Panc1 (cell line): ENCODE measurements around the gene FHIT. TPM values are rescaled to one million over a fixed set of nuclear protein-coding genes. Genes with fewer than 3 reads are reported as not detected.
A peak's percentile ranks its signal among the peaks of the same experiment; 100 is the strongest.

Source experiments
- ATAC-seq: fragments of 200-7000 bp; cut with Tn5 transposase; 2 replicates; pipeline ENCODE4 v1.9.1; 2020; ENCODE audit warnings: mild to moderate bottlenecking, moderate library complexity
- BruUV-seq: library from RNA; stranded (reverse); fragments of 400-500 nt; replicated peaks from 2 replicates; lab custom pipeline; 2021; lab: Mats Ljungman, UMichigan
- CTCF ChIA-PET: fragments of 300-600 bp; sonication (Branson Sonifier 250); formaldehyde crosslinking; loops from one replicate; lab custom pipeline; 2022; ENCODE audit warnings: antibody characterized with exemption; lab: Charles Lee
- POLR2A ChIA-PET: fragments of 300-600 bp; sonication (Branson Sonifier 250); formaldehyde crosslinking; loops from one replicate; lab custom pipeline; 2022; ENCODE audit warnings: antibody characterized with exemption; lab: Charles Lee
- DNase-seq: peaks from one replicate; pipeline ENCODE4 v3.0.0-alpha.2; 2010; ENCODE audit warnings: low read depth, low spot score
- H3K27ac ChIP-seq: 2 replicates; pipeline ENCODE4 v1.5.1; 2011; ENCODE audit warnings: mild to moderate bottlenecking, low read length, inconsistent platforms
- H3K27me3 ChIP-seq: fragments of 200-500 bp; sonication (Bioruptor generic); 2 replicates; pipeline ENCODE4 v1.6.0; 2014; ENCODE audit warnings: low read length, inconsistent platforms; ENCODE audit not compliant: control insufficient read depth, insufficient read depth
- H3K36me3 ChIP-seq: fragments of 200-500 bp; sonication (Bioruptor generic); 2 replicates; pipeline ENCODE4 v1.5.1; 2014; ENCODE audit warnings: inconsistent platforms, mild to moderate bottlenecking, low read length, moderate library complexity; ENCODE audit not compliant: control insufficient read depth, insufficient read depth
- H3K4me1 ChIP-seq: 2 replicates; pipeline ENCODE4 v1.5.1; 2011; ENCODE audit warnings: inconsistent platforms, mild to moderate bottlenecking, low read length, moderate library complexity; ENCODE audit not compliant: control insufficient read depth, insufficient read depth
- H3K4me3 ChIP-seq, 2 experiments: 2 replicates each; pipeline ENCODE4 v1.5.1; 2011 to 2012; ENCODE audit warnings: low read depth in 2 of 2, low read length in 2 of 2, mild to moderate bottlenecking in 2 of 2, inconsistent platforms in 1 of 2, moderate library complexity in 1 of 2
- H3K9me3 ChIP-seq: fragments of 200-500 bp; sonication (Bioruptor generic); 2 replicates; pipeline ENCODE4 v1.5.1; 2014; ENCODE audit warnings: low read depth, mild to moderate bottlenecking, inconsistent platforms, low read length, moderate library complexity; ENCODE audit not compliant: control insufficient read depth, insufficient read depth
- POLR2AphosphoS5 ChIP-seq: IDR thresholded peaks from 2 replicates; pipeline ENCODE4 v1.6.1; 2012; ENCODE audit warnings: mild to moderate bottlenecking, low read depth, low read length, moderate library complexity
- SIN3A ChIP-seq: IDR thresholded peaks from 2 replicates; pipeline ENCODE4 v1.6.1; 2012; ENCODE audit warnings: low read depth, mild to moderate bottlenecking, low read length, moderate library complexity, borderline replicate concordance; ENCODE audit not compliant: insufficient read depth
- TCF7L2 ChIP-seq: IDR thresholded peaks from 2 replicates; pipeline ENCODE4 v1.6.1; 2011; ENCODE audit warnings: mild to moderate bottlenecking, low read depth, low read length, inconsistent platforms
- in situ Hi-C: cut with HindIII; loops from 2 replicates; pipeline ENCODE4 v1.10.0; 2016; ENCODE audit warnings: low sequenced_read_pairs, low pct_unique_long_range_greater_than_20kb
- intact Hi-C: fragments of 100-400 bp; cut with micrococcal nuclease; formaldehyde crosslinking; loops from one replicate; pipeline ENCODE4 v1.10.0; 2022; ENCODE audit not compliant: unreplicated experiment
- total RNA-seq: library from RNA; stranded (reverse); gene quantifications from one replicate; pipeline ENCODE4 v1.2.1, GENCODE V29; 2021; ENCODE audit not compliant: unreplicated experiment
- TF ChIP-seq, protein P1 (sequence below): fragments of 450-650 bp; IDR thresholded peaks from 2 replicates; pipeline ENCODE4 v1.5.1; 2017; ENCODE audit warnings: mild to moderate bottlenecking
- TF ChIP-seq, protein P2 (sequence below), 2 experiments: IDR thresholded peaks; 2 replicates each; pipeline ENCODE4 v1.6.1; 2011 to 2012; ENCODE audit warnings: low read depth in 2 of 2, control low read depth in 1 of 2, low read length in 1 of 2, mild to moderate bottlenecking in 1 of 2, moderate library complexity in 1 of 2; ENCODE audit not compliant: insufficient read depth in 1 of 2

Gene FHIT
- total RNA-seq, 1 experiment from 2014 or later = 2.2 TPM

GRCh38 chr3:59857589-59858346 lies 1393.5 kb downstream of the FHIT start:
- Histone ChIP-seq H3K4me1 (no peaks in the 10 kb centered on the region; the same call in 1 of the 2 replicates), H3K36me3 (no peaks in the 10 kb centered on the region), H3K27me3 (no peaks in the 10 kb centered on the region), H3K27ac (no peak overlapping the region), H3K4me3 (no peak overlapping the region), H3K9me3 (no peaks in the 10 kb centered on the region)
- TF ChIP-seq TCF7L2 = no peak
- TF ChIP-seq, protein P1, sequence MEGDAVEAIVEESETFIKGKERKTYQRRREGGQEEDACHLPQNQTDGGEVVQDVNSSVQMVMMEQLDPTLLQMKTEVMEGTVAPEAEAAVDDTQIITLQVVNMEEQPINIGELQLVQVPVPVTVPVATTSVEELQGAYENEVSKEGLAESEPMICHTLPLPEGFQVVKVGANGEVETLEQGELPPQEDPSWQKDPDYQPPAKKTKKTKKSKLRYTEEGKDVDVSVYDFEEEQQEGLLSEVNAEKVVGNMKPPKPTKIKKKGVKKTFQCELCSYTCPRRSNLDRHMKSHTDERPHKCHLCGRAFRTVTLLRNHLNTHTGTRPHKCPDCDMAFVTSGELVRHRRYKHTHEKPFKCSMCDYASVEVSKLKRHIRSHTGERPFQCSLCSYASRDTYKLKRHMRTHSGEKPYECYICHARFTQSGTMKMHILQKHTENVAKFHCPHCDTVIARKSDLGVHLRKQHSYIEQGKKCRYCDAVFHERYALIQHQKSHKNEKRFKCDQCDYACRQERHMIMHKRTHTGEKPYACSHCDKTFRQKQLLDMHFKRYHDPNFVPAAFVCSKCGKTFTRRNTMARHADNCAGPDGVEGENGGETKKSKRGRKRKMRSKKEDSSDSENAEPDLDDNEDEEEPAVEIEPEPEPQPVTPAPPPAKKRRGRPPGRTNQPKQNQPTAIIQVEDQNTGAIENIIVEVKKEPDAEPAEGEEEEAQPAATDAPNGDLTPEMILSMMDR = peak; percentile 83
- in situ Hi-C loops = no loop called here
- peak; percentile 61 for DNase-seq
- ChIA-PET POLR2A (no interaction called here), CTCF (interaction anchor here (0.5 to 1.5 kb wide), 6 partner anchors 48 to 700 kb away, joined by 3 to 9 read pairs (median 4); no protein-coding TSS in a partner anchor)
- intact Hi-C loops = loop anchor here (5.0 to 10.0 kb wide), 2 partner anchors 280 to 643 kb away; no protein-coding TSS in a partner anchor
- peak; percentile 92 for ATAC-seq
- BruUV-seq = no TSS peak

- Histone ChIP-seq H3K4me3 (no peak overlapping the region), H3K9me3 (no peaks in the 10 kb centered on the region), H3K27ac (no peak overlapping the region), H3K36me3 (no peaks in the 10 kb centered on the region), H3K4me1 (no peaks in the 10 kb centered on the region; the same call in 1 of the 2 replicates), H3K27me3 (no peaks in the 10 kb centered on the region)
- intact Hi-C loops (loop anchor here (5.0 to 10.0 kb wide), 2 partner anchors 280 to 642 kb away; no protein-coding TSS in a partner anchor), in situ Hi-C loops (no loop called here)
- TF ChIP-seq, protein P2, sequence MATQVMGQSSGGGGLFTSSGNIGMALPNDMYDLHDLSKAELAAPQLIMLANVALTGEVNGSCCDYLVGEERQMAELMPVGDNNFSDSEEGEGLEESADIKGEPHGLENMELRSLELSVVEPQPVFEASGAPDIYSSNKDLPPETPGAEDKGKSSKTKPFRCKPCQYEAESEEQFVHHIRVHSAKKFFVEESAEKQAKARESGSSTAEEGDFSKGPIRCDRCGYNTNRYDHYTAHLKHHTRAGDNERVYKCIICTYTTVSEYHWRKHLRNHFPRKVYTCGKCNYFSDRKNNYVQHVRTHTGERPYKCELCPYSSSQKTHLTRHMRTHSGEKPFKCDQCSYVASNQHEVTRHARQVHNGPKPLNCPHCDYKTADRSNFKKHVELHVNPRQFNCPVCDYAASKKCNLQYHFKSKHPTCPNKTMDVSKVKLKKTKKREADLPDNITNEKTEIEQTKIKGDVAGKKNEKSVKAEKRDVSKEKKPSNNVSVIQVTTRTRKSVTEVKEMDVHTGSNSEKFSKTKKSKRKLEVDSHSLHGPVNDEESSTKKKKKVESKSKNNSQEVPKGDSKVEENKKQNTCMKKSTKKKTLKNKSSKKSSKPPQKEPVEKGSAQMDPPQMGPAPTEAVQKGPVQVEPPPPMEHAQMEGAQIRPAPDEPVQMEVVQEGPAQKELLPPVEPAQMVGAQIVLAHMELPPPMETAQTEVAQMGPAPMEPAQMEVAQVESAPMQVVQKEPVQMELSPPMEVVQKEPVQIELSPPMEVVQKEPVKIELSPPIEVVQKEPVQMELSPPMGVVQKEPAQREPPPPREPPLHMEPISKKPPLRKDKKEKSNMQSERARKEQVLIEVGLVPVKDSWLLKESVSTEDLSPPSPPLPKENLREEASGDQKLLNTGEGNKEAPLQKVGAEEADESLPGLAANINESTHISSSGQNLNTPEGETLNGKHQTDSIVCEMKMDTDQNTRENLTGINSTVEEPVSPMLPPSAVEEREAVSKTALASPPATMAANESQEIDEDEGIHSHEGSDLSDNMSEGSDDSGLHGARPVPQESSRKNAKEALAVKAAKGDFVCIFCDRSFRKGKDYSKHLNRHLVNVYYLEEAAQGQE (IDR thresholded peaks at IDR 0.05; ENCODE audit: insufficient read depth in 1 of 2, low read depth in 2 of 2, low read length in 1 of 2) = no peak
- no peak for TF ChIP-seq TCF7L2
- no peak for TF ChIP-seq SIN3A
- TF ChIP-seq, protein P1 = no peak
- no peak for TF ChIP-seq POLR2AphosphoS5
- ChIA-PET CTCF (interaction anchor here (0.6 to 1.5 kb wide), 3 partner anchors 47 to 646 kb away, joined by 3 to 4 read pairs (median 4); no protein-coding TSS in a partner anchor), POLR2A (no interaction called here)
- no peak for DNase-seq
- BruUV-seq = no TSS peak
- ATAC-seq = no peak
These were observed 1394.3 kb downstream of the FHIT start for GRCh38 chr3:59856934-59857460.
